Measurements from ENCODE around the gene GBF1. TPM values are rescaled to one million over a fixed set of nuclear protein-coding genes. Genes with fewer than 3 reads are reported as not detected.

The GBF1 gene
- total RNA-seq, 1 donor from 2014 or later = 36.7 TPM

- H3K4me3 ChIP-seq (ENCODE audit: low read depth, low read length) = no peak overlapping the region
- TF ChIP-seq CTCF (IDR thresholded peaks at IDR 0.05; ENCODE audit: insufficient read depth, low read length, poor library complexity, severe bottlenecking) = no peak
- DNase-seq (ENCODE audit: low read depth) = no peak
- H3K36me3 ChIP-seq (ENCODE audit: control insufficient read depth, insufficient read depth, low read length) = peaks cover 1% of the 10 kb centered on the region
- H3K27me3 ChIP-seq (ENCODE audit: control insufficient read depth, insufficient read depth, low read length) = peaks cover 6% of the 10 kb centered on the region
These were observed 157.8 kb downstream of the GBF1 start for GRCh38 chr10:102403115-102403514.

GRCh38 chr10:102404361-102405107, 159.2 kb downstream of the GBF1 start:
- Histone ChIP-seq H3K36me3 (ENCODE audit: control insufficient read depth, insufficient read depth, low read length) (peaks cover 1% of the 10 kb centered on the region), H3K27me3 (ENCODE audit: control insufficient read depth, insufficient read depth, low read length) (peaks cover 17% of the 10 kb centered on the region), H3K4me3 (ENCODE audit: low read depth, low read length) (no peak overlapping the region)
- no peak for TF ChIP-seq CTCF (IDR thresholded peaks at IDR 0.05; ENCODE audit: insufficient read depth, low read length, poor library complexity, severe bottlenecking)
- DNase-seq (ENCODE audit: low read depth) = no peak

GRCh38 chr10:102405108-102405571, 159.8 kb downstream of the GBF1 start:
- DNase-seq (ENCODE audit: low read depth) = no peak
- H3K27me3 ChIP-seq (ENCODE audit: control insufficient read depth, insufficient read depth, low read length) = peaks cover 22% of the 10 kb centered on the region
- no peak for TF ChIP-seq CTCF (IDR thresholded peaks at IDR 0.05; ENCODE audit: insufficient read depth, low read length, poor library complexity, severe bottlenecking)
- H3K36me3 ChIP-seq (ENCODE audit: control insufficient read depth, insufficient read depth, low read length) = no peaks in the 10 kb centered on the region
- no peak overlapping the region for H3K4me3 ChIP-seq (ENCODE audit: low read depth, low read length)

GRCh38 chr10:102405632-102406031, 160.3 kb downstream of the GBF1 start:
- peaks cover 27% of the 10 kb centered on the region for H3K27me3 ChIP-seq (ENCODE audit: control insufficient read depth, insufficient read depth, low read length)
- TF ChIP-seq CTCF (IDR thresholded peaks at IDR 0.05; ENCODE audit: insufficient read depth, low read length, poor library complexity, severe bottlenecking) = no peak
- no peak for DNase-seq (ENCODE audit: low read depth)
- H3K36me3 ChIP-seq (ENCODE audit: control insufficient read depth, insufficient read depth, low read length) = no peaks in the 10 kb centered on the region
- no peak overlapping the region for H3K4me3 ChIP-seq (ENCODE audit: low read depth, low read length)

- H3K4me3 ChIP-seq (ENCODE audit: low read depth, low read length) = no peak overlapping the region
- DNase-seq (ENCODE audit: low read depth) = no peak
- peaks cover 38% of the 10 kb centered on the region for H3K27me3 ChIP-seq (ENCODE audit: control insufficient read depth, insufficient read depth, low read length)
- H3K36me3 ChIP-seq (ENCODE audit: control insufficient read depth, insufficient read depth, low read length) = no peaks in the 10 kb centered on the region
- TF ChIP-seq CTCF (IDR thresholded peaks at IDR 0.05; ENCODE audit: insufficient read depth, low read length, poor library complexity, severe bottlenecking) = no peak
These were observed 161.5 kb downstream of the GBF1 start for GRCh38 chr10:102406815-102407214.

Data from kidney epithelial cell (primary cell).